Measurements from ENCODE around the gene AHNAK. TPM values are rescaled to one million over a fixed set of nuclear protein-coding genes. Genes with fewer than 3 reads are reported as not detected.

AHNAK gene
- total RNA-seq, 4 donors from 2014 or later = 1,199 to 1,973 (median 1,368) TPM

GRCh38 chr11:62574363-62575071, 27.9 kb upstream of the AHNAK start:
- no peak for TF ChIP-seq CTCF (IDR thresholded peaks at IDR 0.05; ENCODE audit: low read depth)

DNA sequence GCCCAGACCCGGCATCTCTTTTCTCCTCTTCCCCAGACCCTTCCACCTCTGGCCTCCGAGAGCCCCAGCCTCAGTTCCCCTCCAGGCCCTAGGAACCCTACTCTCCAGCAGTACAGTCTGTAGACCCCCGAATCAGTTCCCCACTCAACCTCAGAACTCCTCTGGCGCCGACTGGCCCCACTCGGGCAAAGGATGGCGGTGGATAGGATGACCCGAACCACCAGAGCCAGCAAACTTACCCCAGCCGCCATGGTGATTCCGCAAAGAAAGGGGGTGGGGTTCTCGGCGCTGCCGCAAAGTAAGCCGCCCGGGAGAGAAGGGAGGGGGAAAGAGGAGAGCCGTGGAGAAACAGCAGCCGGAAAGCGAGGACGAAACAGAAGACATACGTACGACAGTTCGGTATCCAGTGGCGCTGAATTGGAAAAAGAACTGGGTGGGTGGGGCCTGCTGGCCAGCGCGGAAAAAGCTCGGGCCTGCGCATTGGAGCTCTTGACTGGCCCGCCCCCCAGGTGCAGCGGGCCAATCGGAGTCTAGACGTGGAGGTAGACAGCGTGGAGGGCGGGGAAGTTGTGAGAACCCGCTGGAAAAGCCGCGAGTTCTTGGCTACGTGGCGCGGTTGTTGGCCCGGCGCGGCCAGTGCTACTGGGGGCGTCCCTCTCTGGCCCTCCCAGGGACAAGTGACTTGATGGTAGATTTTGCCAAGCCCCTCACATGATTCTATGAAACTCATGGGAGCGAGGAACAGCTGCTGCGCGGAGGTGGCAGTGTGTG, 27.2 kb upstream of the AHNAK start, which contains the start of gene EEF1G:
Gene EEF1G (minus strand): TSS at position 300 of the 771 bp plus-strand sequence. CDS start 49 bp downstream, at position 251.
- TF ChIP-seq CTCF (IDR thresholded peaks at IDR 0.05; ENCODE audit: low read depth) = no peak

DNA sequence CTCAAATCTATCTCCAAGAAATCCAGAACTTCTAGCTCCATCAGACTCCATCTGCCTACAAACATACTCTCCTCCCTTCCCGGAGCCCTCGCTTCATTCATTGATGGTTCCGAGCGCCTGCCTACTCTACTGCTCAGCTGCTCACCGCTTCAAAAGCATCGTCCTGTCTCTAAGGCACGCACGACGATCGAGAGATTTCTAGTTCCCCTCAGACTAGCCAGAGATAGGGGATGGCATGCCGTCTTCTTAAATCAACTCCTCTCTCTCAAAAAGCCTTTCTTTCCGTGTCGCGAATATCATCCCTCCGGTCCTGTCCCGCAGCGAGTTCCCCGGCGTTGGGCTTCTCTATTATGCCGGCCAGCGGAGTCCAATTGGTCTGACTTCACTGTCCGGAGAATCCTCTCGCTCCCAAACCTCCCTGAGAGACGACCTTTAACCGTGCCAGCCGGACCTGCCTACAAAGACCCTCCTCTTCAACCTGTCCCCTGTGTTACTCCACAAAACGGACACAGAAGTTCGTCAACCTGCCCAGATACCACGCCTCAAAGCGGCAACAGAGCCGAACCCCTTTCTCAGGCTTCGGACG, 26.5 kb upstream of the AHNAK start:
- no peak for TF ChIP-seq CTCF (IDR thresholded peaks at IDR 0.05; ENCODE audit: low read depth)

DNA sequence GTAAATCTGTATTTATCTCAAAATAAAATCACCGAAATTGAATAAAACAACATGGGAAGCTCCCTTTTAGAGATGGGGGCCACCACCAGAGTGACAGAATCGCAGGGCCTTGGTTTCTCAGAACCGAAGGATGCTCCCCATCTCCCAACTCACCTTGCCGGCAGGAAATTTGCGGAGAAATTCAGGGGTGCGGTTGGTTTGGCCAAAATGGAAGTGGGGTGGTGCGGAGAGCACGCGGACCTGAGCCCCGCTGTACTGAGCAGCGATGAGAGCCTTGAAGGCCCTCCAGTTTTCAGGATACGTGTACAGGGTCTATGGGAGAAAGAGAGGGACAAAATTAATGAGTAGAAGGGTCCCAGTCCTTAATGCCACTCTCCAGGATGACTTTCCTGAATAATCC, 25.8 kb upstream of the AHNAK start:
- TF ChIP-seq CTCF (IDR thresholded peaks at IDR 0.05; ENCODE audit: low read depth) = no peak

- no peak for TF ChIP-seq CTCF (IDR thresholded peaks at IDR 0.05; ENCODE audit: low read depth)
Observed at GRCh38 chr11:62569611-62570010, 23.0 kb upstream of the AHNAK start.

DNA sequence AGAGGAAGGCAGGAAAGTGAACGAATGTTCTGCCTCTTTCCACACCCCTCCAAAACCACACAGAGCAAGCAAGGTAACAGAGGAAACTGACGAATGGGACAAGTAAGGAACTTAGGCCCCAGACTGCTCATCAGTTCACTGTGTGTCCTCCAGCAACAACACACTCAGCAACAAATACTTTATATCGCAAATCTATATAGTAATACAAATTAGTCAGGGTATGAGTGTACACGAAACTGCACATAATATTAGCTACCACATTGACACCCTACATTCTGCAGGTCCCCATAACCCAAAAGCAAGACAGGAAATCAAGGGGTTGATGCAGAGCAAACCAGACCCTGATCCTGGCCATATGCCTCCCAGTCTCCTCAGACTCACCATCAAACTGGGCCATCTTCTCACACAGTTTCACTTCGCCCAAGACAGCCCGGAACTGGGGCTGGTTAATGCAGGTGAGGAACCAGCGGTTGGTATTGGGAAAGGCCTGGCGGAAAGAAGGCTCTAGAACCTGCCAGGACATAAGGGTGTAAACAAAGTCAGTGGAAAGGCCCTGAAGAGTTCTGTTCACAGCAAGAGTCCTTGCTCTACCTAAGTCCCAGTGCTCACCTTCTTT, 20.5 kb upstream of the AHNAK start:
- TF ChIP-seq CTCF (IDR thresholded peaks at IDR 0.05; ENCODE audit: low read depth) = no peak

DNA sequence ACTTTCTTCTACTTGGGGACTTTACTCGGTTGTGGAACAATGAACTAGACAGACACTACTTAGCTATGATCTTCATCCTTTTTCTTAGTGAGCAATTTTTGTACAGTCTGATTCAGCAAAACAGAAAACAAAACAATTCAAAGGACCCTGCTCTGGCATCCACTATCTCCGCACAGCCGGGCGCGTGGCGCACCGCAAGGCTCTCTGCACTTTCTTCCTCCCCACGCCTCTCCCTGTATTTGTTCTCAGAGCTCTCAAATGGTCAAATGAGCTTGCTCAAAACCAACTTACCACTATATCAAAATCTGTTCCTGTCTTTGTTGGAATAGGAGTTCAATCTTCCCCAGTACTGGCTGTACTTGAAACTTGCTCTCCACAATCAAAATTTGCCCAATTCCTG, 19.6 kb upstream of the AHNAK start:
- TF ChIP-seq CTCF (IDR thresholded peaks at IDR 0.05; ENCODE audit: low read depth) = no peak

Data from subcutaneous adipose tissue (tissue), 4 donors.